ENCODE data around the gene ZFAND2B. TPM values are rescaled to one million over a fixed set of nuclear protein-coding genes. Genes with fewer than 3 reads are reported as not detected.
A peak's percentile ranks its signal among the peaks of the same experiment; 100 is the strongest.

The ZFAND2B gene
- total RNA-seq, 1 experiment from 2014 or later: 25.7 TPM

DNA sequence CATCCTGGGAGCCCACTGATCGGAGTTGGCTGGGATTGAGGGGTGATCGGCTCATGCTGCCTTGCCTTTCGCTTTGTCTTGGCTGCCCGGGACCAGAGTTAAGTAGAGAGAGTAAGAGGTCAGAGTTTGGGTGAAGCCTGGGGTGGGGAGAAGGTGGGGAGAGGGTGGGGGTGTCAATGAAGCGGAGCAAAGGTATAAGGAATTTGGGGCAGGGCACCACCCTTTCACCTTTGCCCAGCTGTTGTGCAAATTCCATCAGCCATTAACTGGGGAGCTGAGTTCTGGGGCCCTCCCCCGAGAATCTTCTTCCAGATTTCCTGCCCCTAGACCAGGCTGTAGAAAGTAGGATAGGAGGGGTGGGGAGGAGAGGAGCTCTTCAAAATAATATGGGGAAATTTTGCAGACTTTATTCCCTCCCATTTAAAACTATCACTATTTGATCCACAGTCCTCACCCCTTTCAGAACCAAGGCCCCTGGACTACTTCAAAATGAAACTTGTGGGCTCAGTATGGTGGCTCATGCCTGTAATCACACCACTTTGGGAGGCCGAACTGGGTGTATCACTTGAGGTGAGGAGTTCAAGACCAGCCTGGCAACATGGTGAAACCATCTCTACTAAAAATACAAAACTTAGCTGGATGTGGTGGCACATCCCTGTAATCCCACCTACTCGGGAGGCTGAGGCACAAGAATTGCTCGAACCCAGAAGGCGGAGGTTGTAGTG, 36.5 kb upstream of the ZFAND2B start, which contains the start of gene SLC23A3:
Gene SLC23A3 (minus strand): TSS at position 100 of the 725 bp plus-strand sequence. CDS start 45 bp downstream, at position 55.
- CTCF ChIA-PET: interaction anchor here (0.6 to 1.7 kb wide), 2 partner anchors 125 to 159 kb away, joined by 5 to 8 read pairs; no protein-coding TSS in a partner anchor
- H3K9me3 Mint-ChIP-seq (ENCODE audit: low read depth, unreplicated experiment): no peaks in the 10 kb centered on the region
- peaks cover 9% of the 10 kb centered on the region for H3K4me1 Mint-ChIP-seq (ENCODE audit: low read depth, unreplicated experiment)
- H3K27me3 Mint-ChIP-seq (ENCODE audit: unreplicated experiment): no peaks in the 10 kb centered on the region
- peaks cover 10% of the 10 kb centered on the region for H3K36me3 Mint-ChIP-seq (ENCODE audit: insufficient read depth, unreplicated experiment)
- intact Hi-C loops (cut with micrococcal nuclease; ENCODE audit: unreplicated experiment): loop anchor here (10.0 kb wide), 1 partner anchor 45 kb away; the partner anchor contains the start of gene ABCB6
- no peak for DNase-seq
- no peak within 1 kb of the TSS for H3K27ac Mint-ChIP-seq (ENCODE audit: unreplicated experiment)
- no TSS peak for BruUV-seq (replicated peaks)
- TF ChIP-seq, protein P1, sequence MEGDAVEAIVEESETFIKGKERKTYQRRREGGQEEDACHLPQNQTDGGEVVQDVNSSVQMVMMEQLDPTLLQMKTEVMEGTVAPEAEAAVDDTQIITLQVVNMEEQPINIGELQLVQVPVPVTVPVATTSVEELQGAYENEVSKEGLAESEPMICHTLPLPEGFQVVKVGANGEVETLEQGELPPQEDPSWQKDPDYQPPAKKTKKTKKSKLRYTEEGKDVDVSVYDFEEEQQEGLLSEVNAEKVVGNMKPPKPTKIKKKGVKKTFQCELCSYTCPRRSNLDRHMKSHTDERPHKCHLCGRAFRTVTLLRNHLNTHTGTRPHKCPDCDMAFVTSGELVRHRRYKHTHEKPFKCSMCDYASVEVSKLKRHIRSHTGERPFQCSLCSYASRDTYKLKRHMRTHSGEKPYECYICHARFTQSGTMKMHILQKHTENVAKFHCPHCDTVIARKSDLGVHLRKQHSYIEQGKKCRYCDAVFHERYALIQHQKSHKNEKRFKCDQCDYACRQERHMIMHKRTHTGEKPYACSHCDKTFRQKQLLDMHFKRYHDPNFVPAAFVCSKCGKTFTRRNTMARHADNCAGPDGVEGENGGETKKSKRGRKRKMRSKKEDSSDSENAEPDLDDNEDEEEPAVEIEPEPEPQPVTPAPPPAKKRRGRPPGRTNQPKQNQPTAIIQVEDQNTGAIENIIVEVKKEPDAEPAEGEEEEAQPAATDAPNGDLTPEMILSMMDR (IDR thresholded peaks at IDR 0.05; ENCODE audit: unreplicated experiment): no peak
- no peak within 1 kb of the TSS for H3K4me3 Mint-ChIP-seq (ENCODE audit: low read depth, unreplicated experiment)

DNA sequence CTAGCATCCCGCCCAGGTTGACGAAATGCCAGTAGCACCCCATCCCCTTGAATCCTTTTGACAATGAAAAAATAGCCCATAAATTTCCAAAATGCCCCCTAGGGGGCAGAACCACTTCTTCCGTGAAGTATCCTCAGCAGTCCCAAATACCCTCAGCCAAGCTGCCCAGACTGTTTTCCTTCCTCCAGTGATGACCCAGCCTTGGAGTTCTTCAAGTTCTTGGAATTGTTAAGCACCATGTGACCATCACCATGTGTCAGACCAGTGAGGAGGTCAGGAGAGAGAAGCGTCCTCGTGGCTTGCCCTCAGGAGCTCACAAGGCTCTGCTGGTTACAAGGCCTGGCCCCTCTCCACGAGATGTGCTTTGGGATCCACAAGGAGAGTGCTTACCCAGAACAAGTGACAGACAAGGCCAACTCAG, 35.3 kb upstream of the ZFAND2B start:
- H3K36me3 Mint-ChIP-seq (ENCODE audit: insufficient read depth, unreplicated experiment): peaks cover 21% of the 10 kb centered on the region
- no peak overlapping the region for H3K4me3 Mint-ChIP-seq (ENCODE audit: low read depth, unreplicated experiment)
- BruUV-seq (replicated peaks): no TSS peak
- H3K27me3 Mint-ChIP-seq (ENCODE audit: unreplicated experiment): no peaks in the 10 kb centered on the region
- DNase-seq: peak; percentile 51
- intact Hi-C loops (cut with micrococcal nuclease; ENCODE audit: unreplicated experiment): no loop called here
- no peaks in the 10 kb centered on the region for H3K9me3 Mint-ChIP-seq (ENCODE audit: low read depth, unreplicated experiment)
- CTCF ChIA-PET: interaction anchor here (0.8 to 1.7 kb wide), 2 partner anchors 12 to 123 kb away, joined by 3 to 8 read pairs; no protein-coding TSS in a partner anchor
- TF ChIP-seq, protein P1 (IDR thresholded peaks at IDR 0.05; ENCODE audit: unreplicated experiment): peak; percentile 86
- peaks cover 9% of the 10 kb centered on the region for H3K4me1 Mint-ChIP-seq (ENCODE audit: low read depth, unreplicated experiment)
- H3K27ac Mint-ChIP-seq (ENCODE audit: unreplicated experiment): no peak overlapping the region

DNA sequence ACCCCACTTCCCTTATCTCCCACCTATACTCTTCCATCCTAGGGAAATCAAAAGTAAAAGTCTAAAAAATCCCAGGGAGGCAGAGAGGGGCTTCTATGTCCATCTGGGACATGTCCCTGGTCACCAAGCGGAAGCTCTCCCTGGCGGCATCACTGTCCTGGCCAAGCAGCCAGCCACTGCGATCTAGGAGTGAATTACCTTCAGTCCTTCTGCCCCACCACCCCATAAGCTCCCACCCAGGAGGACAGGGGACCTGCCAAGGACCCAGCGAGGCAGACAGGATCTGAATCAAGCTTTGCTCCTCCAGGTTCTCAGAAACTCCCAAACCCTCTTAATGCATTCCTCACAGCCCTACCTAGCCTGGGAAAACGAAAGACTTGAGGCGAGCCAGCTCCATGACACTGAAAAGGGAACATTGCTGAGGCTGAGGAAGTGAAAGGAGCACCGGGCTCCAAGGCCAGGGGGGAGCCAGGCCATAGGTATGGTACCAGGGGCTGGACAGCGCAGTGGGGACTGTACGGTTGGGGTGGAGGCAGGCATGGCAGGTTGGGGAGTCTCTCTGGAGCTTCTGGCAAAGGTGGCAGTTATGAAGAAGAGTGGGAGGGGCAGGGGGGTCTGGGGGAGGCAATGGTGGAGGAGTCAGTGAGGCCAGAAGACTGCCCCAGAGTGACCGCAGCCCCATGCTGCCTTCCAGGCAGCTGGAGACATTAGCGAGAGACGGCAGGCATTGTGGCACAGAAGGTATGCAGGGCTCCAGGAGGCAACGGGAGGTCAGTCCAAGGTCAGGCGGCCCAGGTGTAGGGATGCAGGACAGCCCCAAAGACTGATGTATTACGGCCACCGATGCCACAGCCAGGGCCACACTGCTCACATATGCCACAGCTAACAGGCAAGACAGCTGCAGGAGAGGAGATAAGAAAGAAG, 34.1 kb upstream of the ZFAND2B start:
- CTCF ChIA-PET: interaction anchor here (0.6 kb wide), 1 partner anchor 129 kb away, joined by 3 read pairs; no protein-coding TSS in a partner anchor
- no TSS peak for BruUV-seq (replicated peaks)
- peaks cover 15% of the 10 kb centered on the region for H3K4me1 Mint-ChIP-seq (ENCODE audit: low read depth, unreplicated experiment)
- H3K27ac Mint-ChIP-seq (ENCODE audit: unreplicated experiment): no peak overlapping the region
- TF ChIP-seq, protein P1 (IDR thresholded peaks at IDR 0.05; ENCODE audit: unreplicated experiment): no peak
- no peak overlapping the region for H3K4me3 Mint-ChIP-seq (ENCODE audit: low read depth, unreplicated experiment)
- H3K27me3 Mint-ChIP-seq (ENCODE audit: unreplicated experiment): no peaks in the 10 kb centered on the region
- intact Hi-C loops (cut with micrococcal nuclease; ENCODE audit: unreplicated experiment): no loop called here
- peaks cover 34% of the 10 kb centered on the region for H3K36me3 Mint-ChIP-seq (ENCODE audit: insufficient read depth, unreplicated experiment)
- DNase-seq: no peak
- H3K9me3 Mint-ChIP-seq (ENCODE audit: low read depth, unreplicated experiment): no peaks in the 10 kb centered on the region

DNA sequence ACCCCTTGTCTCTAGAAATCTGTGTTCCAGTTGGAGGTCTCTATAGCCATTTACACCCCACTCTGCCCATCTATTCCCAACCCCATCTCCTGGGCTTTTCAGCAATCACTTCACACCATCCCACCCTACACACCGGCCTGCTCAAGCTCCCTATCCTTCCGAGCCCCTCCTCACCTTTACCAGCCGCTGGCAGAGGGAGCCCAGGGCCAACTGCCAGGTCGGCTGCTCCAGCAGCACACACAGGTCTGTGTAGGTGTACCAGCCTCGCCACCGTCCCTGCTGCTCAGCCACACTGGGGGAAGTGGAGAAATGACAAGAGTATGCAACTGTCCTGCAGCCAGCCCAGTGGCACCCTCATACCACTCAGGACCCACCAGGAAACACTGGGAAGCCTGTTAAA, 33.4 kb upstream of the ZFAND2B start:
- Mint-ChIP-seq H3K27me3 (ENCODE audit: unreplicated experiment) (no peaks in the 10 kb centered on the region), H3K9me3 (ENCODE audit: low read depth, unreplicated experiment) (no peaks in the 10 kb centered on the region), H3K4me3 (ENCODE audit: low read depth, unreplicated experiment) (no peak overlapping the region), H3K4me1 (ENCODE audit: low read depth, unreplicated experiment) (peaks cover 19% of the 10 kb centered on the region), H3K36me3 (ENCODE audit: insufficient read depth, unreplicated experiment) (peaks cover 41% of the 10 kb centered on the region), H3K27ac (ENCODE audit: unreplicated experiment) (no peak overlapping the region)
- intact Hi-C loops (cut with micrococcal nuclease; ENCODE audit: unreplicated experiment): no loop called here
- TF ChIP-seq, protein P1 (IDR thresholded peaks at IDR 0.05; ENCODE audit: unreplicated experiment): no peak
- BruUV-seq (replicated peaks): no TSS peak
- DNase-seq: no peak
- CTCF ChIA-PET: no interaction called here
